T-helper 1 cell (primary cell): Measurements from ENCODE around the gene BEAN1.

Experiments
- DNase-seq, 5 donors: peaks; one replicate each; pipeline ENCODE4 v3.0.0-alpha.2; 2012 to 2020
- total RNA-seq, 4 donors: gene quantifications; one replicate each; lab custom pipeline; 2026; lab: John Stamatoyannopoulos, UW

The BEAN1 gene, protein sequence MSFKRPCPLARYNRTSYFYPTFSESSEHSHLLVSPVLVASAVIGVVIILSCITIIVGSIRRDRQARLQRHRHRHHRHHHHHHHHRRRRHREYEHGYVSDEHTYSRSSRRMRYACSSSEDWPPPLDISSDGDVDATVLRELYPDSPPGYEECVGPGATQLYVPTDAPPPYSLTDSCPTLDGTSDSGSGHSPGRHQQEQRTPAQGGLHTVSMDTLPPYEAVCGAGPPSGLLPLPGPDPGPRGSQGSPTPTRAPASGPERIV
- 0 to 0.08 (median 0) reads per million in 4 donors for total RNA-seq

GRCh38 chr16:66427036-66427860 is at the start of gene BEAN1:
BEAN1 (plus strand) TSS chr16:66427295; CDS start chr16:66437677, 10,382 bp downstream.
- DNase-seq = no peak

- DNase-seq = no peak
These were observed 49.8 kb upstream of the BEAN1 start for GRCh38 chr16:66377324-66377723.

DNA sequence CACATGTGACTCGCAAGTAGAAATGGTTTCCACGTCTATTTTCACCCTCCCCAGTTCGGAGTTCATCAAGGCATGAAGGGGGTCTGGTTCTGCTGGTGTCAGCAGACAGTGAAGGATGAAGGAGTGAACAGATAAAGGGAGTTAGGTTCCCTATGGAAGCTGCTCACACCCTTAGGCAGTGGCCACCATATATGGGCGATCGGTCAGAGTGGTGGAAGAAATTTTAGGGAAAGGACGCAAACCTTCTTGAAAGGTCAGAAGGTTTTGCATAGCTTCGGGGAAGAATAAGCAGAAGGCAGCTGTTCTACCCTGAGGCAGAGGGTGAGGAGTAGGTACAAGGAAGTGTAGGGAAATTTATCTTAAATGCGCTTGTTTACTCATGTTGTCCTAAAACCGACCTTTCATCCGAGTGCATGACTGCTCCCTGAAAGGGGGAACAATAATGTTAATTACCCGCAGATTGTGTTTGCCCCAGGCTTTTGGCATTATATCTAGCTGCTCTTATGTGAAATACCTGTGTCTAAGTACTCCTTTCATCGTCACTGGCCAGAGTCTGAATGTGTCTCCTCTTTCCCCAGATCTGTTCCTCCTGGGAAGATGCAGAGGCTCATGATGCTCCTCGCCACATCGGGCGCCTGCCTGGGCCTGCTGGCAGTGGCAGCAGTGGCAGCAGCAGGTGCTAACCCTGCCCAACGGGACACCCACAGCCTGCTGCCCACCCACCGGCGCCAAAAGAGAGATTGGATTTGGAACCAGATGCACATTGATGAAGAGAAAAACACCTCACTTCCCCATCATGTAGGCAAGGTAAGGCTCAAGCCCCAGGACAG is 48.1 kb upstream of the BEAN1 start:
- no peak for DNase-seq

GRCh38 chr16:66379571-66379941 is 47.5 kb upstream of the BEAN1 start:
- no peak for DNase-seq

GRCh38 chr16:66380421-66380820 is 46.7 kb upstream of the BEAN1 start:
- no peak for DNase-seq

DNA sequence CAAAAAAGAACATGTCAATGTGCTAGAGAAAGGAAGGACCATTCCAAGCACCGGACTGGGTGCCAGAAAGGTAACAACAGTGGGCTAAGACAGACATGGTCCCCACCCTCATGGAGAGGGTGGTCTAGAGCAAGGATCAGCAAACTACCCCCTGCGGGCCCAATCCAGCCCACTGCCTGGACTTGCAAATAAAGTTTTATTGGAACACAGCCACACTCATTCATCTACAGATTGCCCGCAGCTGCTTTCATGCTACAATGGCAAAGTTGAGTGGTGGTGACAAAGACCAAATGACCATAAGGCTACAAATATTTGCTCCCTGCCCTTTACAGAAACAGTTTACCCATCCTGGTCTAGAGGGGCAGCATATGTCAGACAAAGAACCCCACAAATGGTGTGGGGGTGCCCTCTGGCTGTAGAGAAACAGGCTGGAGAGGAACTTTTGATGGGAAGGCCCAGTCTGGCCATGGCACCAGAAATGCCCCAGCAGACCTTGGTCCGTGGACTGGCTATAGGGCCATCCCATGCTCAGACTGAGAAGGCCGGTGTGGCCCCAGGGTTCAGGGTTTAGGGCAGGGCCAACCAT is 45.4 kb upstream of the BEAN1 start:
- DNase-seq = no peak

DNA sequence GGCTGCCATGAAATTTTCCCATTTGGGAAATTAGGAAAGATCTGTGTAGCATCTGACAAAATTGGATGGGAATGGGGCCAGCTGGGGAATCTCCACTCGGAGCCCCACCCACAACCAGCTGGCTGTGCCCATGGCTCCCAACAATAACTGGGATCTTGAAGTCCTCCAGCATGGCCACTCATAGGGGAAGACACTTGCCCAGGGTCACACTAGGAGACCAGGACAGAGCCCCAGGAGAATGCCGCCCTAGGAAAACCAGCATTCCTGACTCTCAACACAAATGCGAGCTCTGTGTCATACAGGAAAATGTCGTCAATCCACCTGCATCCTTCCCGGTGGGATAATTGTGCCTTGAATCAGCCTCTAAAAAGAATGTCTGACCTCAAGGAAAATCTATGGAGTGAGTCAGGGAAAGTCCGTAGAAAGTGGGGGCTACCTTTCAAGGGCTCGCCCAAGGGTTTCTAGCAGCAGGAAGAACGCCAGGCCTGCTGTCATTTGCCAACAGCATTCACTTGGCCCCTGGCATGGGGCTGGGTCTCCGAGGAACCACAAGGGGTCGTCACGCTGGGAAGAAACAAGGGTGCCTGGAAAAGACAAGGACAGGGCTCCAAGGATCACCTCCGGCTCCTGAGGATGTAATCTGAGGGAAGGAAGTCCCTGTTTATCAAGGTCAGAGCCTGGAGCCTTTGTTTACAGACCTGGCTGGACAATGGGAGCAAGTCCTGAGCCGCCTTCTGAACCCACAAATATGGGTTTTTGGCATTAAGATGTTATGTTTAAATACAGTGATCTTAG is 44.7 kb upstream of the BEAN1 start:
- no peak for DNase-seq

GRCh38 chr16:66382966-66383299 is 44.2 kb upstream of the BEAN1 start:
- DNase-seq = no peak

- no peak for DNase-seq
These were observed 43.5 kb upstream of the BEAN1 start for GRCh38 chr16:66383551-66383950.

DNA sequence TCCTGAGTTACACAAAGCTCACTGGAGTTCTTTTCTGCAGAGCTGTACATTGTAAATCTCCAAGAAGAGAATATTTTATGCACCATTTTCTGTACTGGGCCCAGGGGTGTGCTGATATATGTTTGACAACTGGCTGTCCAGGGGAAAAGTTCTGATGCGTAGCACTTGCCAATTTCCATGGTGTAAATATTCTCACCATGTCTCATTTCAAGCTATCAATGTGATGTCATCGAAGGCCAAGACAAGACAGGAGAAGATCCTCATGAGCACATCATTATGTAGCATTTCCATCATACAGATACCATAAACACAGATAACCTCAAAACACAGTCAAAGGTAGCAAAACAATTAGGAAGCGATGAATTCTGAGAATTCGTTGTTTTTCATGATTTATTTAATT is 41.7 kb upstream of the BEAN1 start:
- no peak for DNase-seq

DNA sequence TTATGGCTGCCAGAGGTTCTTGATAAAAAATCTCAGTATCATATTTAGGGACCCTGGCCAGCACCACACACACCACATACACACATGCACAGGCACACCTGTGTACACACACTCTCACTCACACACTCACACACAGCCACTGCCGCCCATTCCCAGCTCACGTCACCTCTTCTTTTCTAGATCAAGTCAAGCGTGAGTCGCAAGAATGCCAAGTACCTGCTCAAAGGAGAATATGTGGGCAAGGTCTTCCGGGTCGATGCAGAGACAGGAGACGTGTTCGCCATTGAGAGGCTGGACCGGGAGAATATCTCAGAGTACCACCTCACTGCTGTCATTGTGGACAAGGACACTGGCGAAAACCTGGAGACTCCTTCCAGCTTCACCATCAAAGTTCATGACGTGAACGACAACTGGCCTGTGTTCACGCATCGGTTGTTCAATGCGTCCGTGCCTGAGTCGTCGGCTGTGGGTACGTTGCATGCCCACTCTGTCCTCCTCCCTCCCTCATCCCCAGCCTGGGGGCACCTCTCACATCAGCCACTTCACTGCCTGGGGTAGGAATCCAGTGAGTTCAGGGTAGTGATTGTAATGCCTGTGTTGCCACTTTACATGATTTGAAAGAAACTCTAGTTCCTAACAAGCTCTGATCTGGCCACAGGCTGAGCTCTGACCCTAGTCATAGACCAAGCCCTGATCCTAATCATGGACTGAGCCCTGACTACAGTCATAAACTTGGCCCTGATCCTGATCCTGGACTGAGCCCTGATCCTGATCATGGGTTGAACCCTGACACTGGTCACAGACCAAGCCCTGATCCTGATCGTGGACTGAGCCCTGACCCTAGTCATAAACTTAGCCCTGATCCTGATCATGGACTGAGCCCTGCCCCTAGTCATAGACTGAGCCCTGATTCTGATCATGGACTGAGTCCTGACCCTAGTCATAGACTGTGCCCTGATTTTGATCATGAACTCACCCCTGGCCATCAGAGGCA is 40.2 kb upstream of the BEAN1 start:
- DNase-seq = no peak

- DNase-seq = no peak
These were observed 39.2 kb upstream of the BEAN1 start for GRCh38 chr16:66387817-66388332.

DNA sequence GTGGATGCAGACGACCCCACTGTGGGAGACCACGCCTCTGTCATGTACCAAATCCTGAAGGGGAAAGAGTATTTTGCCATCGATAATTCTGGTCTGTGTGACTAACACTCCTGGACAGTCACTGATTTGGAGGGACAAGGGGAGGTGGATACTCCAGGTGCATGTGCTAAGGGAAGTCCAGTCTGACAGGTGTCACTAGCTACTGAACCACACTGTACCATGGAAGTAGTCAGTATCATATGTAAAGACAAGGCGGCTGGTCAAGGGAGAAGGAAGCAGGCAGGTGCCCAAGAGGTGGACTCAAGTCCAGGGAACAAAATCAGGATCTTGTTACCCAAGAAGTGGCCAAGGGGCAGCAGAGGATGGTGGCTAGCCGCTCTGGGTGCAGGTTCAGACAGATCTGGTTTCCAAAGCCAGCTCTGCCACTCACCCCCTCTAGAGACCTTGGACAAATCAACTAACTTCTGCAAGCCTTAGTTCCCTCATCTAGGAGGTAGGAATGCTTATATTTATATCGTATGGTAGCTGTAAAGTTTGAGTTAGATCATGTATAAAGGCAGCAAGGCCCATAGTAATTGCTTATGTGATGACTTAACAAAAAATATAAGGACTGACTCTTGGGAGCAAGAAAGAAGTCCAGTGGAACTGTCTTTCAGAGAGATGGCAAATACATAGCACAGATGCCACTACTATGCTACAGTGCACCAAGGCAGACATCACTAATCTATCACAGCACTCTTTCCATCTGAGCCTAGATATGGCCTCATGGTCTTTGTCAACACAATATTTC is 38.5 kb upstream of the BEAN1 start:
- no peak for DNase-seq

DNA sequence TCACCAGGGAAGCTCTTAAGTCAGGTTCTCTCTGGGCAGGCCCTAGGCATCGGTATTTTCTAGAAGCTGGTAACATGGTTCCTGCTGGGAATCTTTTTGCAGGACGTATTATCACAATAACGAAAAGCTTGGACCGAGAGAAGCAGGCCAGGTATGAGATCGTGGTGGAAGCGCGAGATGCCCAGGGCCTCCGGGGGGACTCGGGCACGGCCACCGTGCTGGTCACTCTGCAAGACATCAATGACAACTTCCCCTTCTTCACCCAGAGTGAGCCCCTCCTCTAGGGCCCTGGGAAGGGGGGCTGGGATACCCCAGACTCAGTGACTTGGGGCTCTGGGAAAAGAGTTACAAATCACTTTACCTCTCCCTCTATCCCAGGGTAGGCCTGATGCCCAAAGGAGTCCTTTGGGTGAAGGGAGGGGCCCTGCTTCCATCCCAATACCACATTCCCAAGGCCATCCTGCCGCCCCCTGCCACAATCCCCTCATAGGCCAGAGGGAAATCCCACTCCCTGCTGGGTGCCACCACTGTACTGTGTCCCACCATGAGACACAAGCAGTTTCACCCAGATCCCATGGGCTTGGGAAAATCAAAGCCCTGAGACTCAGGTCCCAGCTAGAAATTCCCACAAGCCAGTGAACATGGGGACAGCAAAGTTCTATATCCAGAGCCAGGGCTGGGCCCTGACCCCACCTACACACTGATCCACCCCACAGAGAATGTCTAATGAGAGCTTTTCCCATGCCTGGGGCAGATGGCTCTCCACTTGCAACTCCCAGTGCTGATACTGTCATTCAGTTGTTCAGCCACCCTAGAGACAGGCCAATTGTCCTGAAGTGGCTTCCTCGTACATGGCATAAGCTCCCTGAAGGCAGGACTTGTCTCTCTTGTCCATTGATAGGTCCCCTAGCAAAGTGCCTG is 37.6 kb upstream of the BEAN1 start:
- DNase-seq = no peak

- no peak for DNase-seq
These were observed 36.6 kb upstream of the BEAN1 start for GRCh38 chr16:66390346-66391108.

DNA sequence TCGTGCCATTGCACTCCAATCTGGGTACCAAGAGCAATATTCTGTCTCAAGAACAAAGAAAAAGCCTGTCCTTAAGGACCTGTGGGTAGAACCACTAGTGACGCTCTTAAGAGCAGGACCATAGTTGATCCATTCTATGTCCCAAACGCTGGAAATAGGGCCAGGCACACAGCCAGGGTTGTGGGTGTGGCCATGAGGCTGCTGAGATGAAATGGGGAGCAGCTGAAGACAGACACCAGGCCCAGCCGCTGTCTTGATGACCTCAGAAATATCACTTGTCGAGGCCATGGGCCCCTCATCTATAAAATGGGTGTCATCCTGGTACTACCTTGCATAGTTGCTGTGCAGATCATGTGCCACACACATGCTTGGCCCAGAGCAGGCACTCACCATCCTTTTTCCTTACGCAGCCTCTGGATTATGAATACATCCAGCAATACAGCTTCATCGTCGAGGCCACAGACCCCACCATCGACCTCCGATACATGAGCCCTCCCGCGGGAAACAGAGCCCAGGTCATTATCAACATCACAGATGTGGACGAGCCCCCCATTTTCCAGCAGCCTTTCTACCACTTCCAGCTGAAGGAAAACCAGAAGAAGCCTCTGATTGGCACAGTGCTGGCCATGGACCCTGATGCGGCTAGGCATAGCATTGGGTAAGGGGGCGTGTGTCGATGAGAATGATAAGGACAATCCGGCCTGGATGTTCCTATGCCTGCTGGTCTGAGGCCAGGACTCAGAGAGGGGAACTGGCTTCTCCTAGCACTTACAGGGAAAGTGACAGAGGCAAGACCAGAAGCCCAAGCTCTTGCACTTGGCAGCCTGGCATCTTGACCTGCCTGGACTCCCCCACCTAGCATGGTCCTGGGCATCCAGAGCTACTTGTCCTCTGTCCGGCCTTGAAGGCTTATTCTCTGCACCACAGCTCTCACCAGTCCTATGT is 35.1 kb upstream of the BEAN1 start:
- DNase-seq = no peak
